Femur (tissue), 1 donor: ENCODE data around the gene VAMP3.
A peak's percentile ranks its signal among the peaks of the same experiment; 100 is the strongest.

Source experiments
- DNase-seq: peaks from one replicate; pipeline ENCODE4 v3.0.0-alpha.2; 2017

Gene VAMP3

GRCh38 chr1:7821282-7821681, 50.2 kb downstream of the VAMP3 start:
- no peak for DNase-seq

GRCh38 chr1:7824701-7825100, 53.6 kb downstream of the VAMP3 start:
- no peak for DNase-seq

- no peak for DNase-seq
These were observed 55.3 kb downstream of the VAMP3 start for GRCh38 chr1:7826363-7826762.

- peak; percentile 33 for DNase-seq
These were observed 56.2 kb downstream of the VAMP3 start for GRCh38 chr1:7827126-7827955.
